Fibroblast of the aortic adventitia (primary cell): ENCODE data around the gene TNFRSF12A. TPM values are rescaled to one million over a fixed set of nuclear protein-coding genes. Genes with fewer than 3 reads are reported as not detected.
A peak's percentile ranks its signal among the peaks of the same experiment; 100 is the strongest.

Experiments
- DNase-seq: peaks from one replicate; pipeline ENCODE4 v3.0.0-alpha.2; 2010; ENCODE audit warnings: low read depth
- H3K4me3 ChIP-seq: 2 replicates; pipeline ENCODE4 v1.5.1; 2011; ENCODE audit warnings: low read depth, mild to moderate bottlenecking, control low read depth, low read length, moderate library complexity
- total RNA-seq: library from RNA; depleted of rRNA; stranded (reverse); fragments of >200 nt; gene quantifications from 2 replicates; pipeline ENCODE4 v1.2.3, GENCODE V29; 2012; ENCODE audit warnings: low replicate concordance
- TF ChIP-seq, protein P1 (sequence below): IDR thresholded peaks from 2 replicates; pipeline ENCODE4 v1.5.1; 2011; ENCODE audit warnings: mild to moderate bottlenecking, low read length, control low read depth, inconsistent platforms; ENCODE audit not compliant: insufficient read depth

The TNFRSF12A gene, protein sequence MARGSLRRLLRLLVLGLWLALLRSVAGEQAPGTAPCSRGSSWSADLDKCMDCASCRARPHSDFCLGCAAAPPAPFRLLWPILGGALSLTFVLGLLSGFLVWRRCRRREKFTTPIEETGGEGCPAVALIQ
- total RNA-seq: 26.7 and 124 TPM in 2 replicates

DNA sequence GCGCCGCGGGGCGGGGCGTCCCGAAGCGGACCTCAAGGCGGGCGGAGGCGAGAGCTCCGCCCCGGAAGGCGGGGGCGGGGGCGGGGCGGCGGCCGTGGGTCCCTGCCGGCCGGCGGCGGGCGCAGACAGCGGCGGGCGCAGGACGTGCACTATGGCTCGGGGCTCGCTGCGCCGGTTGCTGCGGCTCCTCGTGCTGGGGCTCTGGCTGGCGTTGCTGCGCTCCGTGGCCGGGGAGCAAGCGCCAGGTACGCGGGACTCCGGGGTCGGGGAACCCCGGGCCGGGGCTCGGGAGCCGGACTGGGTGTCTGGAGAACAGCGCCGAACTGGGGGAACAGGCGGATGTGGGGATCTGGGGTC, at the start of gene TNFRSF12A:
TNFRSF12A (plus strand) TSS at position 122 of the 357 bp plus-strand sequence; CDS start at position 152, 30 bp downstream.
- peak within 1 kb of the TSS; percentile 92 for H3K4me3 ChIP-seq
- peak; percentile 46 for DNase-seq
- TF ChIP-seq, protein P1, sequence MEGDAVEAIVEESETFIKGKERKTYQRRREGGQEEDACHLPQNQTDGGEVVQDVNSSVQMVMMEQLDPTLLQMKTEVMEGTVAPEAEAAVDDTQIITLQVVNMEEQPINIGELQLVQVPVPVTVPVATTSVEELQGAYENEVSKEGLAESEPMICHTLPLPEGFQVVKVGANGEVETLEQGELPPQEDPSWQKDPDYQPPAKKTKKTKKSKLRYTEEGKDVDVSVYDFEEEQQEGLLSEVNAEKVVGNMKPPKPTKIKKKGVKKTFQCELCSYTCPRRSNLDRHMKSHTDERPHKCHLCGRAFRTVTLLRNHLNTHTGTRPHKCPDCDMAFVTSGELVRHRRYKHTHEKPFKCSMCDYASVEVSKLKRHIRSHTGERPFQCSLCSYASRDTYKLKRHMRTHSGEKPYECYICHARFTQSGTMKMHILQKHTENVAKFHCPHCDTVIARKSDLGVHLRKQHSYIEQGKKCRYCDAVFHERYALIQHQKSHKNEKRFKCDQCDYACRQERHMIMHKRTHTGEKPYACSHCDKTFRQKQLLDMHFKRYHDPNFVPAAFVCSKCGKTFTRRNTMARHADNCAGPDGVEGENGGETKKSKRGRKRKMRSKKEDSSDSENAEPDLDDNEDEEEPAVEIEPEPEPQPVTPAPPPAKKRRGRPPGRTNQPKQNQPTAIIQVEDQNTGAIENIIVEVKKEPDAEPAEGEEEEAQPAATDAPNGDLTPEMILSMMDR: no peak

DNA sequence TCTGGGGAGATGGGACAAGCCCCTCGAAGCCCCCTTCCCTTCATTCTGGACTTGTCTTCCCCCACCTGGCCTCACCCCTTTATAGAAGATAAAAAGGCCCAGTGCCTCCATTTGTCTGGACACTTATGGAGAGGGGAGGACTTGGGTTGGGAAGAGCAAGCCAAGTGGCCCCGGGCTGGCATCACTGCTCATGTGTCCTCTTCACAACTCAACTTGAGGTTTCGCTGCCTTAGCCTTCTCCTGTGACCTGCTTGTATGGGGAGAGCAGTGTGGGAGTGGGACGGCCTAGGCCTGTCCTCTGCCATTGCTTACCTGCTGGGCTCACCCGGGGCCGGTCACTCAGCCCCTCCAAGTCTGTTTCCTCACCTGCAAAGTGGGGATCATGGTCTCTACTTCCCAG, 49.6 kb upstream of the TNFRSF12A start:
- TF ChIP-seq, protein P1: no peak
- peak overlapping the region; percentile 69 for H3K4me3 ChIP-seq
- DNase-seq: no peak

DNA sequence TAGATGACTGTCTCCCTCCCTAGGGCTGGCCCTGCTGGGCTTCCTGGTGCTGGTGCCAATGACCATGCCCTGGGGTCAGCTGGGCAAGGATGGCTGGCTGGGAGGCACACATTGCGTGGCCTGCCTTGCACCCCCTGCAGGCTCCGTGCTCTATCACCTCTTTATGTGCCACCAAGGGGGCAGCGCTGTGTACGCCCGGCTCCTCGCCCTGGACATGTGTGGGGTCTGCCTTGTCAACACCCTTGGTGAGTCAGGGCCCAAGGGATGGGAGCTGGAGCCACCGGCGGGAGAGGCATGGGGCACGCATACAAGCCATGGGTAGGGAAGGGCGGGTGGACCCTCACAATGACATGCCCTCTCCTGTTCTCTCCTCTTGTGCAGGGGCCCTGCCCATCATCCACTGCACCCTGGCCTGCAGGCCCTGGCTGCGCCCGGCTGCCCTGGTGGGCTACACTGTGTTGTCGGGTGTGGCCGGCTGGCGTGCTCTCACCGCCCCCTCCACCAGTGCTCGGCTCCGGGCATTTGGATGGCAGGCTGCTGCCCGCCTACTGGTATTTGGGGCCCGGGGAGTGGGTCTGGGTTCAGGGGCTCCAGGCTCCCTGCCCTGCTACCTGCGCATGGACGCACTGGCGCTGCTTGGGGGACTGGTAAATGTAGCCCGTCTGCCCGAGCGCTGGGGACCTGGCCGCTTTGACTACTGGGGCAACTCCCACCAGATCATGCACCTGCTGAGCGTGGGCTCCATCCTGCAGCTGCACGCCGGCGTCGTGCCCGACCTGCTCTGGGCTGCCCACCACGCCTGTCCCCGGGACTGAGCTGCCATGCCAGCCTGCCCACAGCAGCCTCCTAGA, 48.8 kb upstream of the TNFRSF12A start:
- H3K4me3 ChIP-seq: no peak overlapping the region
- TF ChIP-seq, protein P1: no peak
- no peak for DNase-seq

DNA sequence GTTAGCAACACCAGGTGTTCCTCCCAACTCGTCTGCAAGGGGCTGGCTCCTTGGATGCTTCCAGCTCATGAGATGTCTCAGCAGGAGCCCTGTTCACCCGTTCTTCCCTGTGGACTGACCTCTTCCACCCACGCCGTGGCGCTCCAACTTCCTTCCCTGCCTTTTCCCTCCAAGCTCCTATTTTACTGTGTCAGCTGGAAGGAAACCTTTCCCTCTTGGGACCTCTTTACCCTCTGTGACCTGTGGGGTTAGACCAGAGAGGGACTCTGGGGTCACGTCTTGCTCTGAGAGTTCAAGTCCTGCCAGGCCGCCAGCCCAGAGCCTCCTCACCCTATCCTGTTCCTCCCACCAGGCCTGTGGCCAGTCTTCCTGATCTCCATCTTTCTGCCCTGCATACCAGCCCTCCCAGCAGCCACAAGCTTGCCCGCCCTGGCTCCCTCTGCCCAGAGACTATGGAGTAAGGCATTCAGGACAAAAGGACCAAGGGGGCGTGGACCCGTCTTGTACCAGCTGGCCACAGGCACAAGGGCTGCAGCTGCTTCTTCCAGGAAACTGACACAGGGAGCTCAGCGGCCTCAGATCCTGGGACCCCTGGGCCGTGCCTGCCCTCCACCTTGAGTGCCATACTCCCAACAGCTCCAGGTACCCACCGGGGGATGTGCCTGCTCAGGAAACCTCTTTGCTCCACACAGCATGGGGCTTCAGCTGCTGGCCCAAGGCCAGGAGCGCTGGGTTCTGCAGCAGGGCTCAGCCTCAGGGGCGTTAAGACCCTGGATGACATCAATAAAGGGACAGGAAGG, 48.0 kb upstream of the TNFRSF12A start:
- no peak for DNase-seq
- no peak overlapping the region for H3K4me3 ChIP-seq
- TF ChIP-seq, protein P1: no peak

DNA sequence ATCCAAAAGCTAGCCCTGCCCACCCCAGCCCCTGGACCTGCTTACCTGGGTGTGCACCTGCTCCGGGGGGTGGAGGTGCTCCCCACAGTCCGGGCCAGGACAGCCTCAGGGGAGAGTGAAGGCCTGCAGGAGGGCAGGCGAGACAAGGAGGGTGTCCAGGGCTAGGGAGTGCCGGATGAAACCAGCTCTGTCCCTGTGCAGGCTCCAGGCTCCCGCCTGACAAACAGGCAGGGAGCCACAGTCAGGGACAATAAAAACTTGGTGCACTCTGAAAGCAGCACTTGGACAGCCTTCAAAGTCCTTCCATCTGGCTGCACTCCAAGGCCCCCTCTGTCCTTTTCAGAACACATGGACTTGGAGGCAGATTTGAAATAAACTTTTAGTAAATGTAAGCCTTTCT, 47.1 kb upstream of the TNFRSF12A start:
- no peak overlapping the region for H3K4me3 ChIP-seq
- no peak for DNase-seq
- TF ChIP-seq, protein P1: no peak

DNA sequence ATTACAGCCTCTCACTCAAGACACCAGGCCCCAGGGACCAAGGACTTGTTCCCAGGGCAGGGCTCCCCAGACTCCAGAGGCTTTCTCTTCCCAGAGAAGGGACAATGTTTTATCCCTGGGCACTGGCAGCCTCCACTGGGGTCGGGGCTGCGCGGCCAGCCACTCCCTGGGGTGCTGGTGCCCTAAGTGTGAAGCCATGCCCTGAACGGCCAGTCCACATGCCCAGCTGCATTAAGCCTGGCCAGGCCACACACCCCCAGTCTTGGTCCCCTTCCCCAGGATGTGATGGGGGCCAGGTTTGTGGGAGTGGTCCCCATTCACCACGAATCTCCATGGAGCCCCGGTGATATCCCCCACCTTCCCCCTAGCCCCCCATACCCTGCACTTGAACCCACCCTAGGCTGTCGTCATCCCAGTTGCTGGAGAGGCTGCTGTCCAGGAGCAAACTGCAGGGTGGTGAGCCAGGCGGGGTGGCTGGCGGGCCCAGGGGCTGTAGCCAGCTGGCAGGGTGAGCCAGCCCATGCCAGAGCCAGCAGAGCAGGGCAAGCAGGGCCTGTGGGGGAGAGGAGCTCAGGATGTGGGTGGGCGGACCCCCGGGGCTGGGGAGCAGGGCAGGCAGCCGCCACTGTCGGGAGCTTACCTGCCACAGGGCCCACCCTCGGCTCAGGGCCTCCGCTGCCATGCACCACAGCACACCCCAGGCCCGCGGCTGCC, 46.4 kb upstream of the TNFRSF12A start:
- TF ChIP-seq, protein P1: no peak
- DNase-seq: no peak
- no peak overlapping the region for H3K4me3 ChIP-seq
